Peyer's patch (tissue), 4 donors: ENCODE results near the gene EDC3.

ENCODE experiments used
- POLR2A ChIP-seq, 2 donors: fragments of 450-650 bp; IDR thresholded peaks; one replicate each; pipeline ENCODE4 v1.5.1; 2017; ENCODE audit warnings: antibody characterized with exemption in 2 of 2, mild to moderate bottlenecking in 2 of 2, moderate library complexity in 2 of 2
- TF ChIP-seq, protein P1 (sequence below), 6 experiments: fragments of 450-650 bp in 4 of 6; fragments of 200-600 bp in 2 of 6; sonication (generic) in 1 of 6; IDR thresholded peaks; one replicate each; pipeline ENCODE4 v1.5.1; 2017 to 2019; ENCODE audit warnings: antibody characterized with exemption in 6 of 6, mild to moderate bottlenecking in 3 of 6, moderate library complexity in 1 of 6

DNA sequence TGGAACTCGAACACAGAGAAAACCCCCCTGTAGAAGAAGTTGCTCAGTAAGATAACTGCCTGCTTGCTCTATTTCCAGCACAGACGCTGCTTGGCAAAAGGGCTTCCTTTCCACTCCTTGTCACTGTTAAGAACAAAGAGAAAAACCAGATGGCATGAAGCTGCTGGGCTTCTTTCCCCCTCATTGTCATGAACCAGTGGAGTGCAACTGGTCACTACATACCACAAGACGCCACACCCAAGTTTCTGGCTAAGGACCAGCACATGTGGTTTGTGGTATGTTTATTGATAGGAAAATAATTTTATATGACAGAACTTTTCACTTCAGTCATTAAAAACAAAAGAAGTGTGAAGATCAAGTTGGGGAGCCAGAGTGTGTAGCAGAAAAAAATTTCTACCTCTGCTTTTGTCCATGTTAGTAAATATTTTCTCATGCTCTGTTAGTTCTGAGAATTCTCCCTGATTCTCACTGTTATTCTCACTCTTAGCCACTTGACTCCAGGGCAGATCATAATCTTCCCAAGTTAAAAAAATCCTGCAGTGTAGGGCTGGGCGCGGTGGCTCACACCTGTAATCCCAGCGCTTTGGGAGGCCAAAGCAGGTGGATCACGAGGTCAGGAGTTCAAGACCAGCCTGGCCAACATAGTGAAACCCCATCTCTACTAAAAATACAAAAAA is 42.3 kb downstream of the EDC3 start:
- TF ChIP-seq, protein P1, sequence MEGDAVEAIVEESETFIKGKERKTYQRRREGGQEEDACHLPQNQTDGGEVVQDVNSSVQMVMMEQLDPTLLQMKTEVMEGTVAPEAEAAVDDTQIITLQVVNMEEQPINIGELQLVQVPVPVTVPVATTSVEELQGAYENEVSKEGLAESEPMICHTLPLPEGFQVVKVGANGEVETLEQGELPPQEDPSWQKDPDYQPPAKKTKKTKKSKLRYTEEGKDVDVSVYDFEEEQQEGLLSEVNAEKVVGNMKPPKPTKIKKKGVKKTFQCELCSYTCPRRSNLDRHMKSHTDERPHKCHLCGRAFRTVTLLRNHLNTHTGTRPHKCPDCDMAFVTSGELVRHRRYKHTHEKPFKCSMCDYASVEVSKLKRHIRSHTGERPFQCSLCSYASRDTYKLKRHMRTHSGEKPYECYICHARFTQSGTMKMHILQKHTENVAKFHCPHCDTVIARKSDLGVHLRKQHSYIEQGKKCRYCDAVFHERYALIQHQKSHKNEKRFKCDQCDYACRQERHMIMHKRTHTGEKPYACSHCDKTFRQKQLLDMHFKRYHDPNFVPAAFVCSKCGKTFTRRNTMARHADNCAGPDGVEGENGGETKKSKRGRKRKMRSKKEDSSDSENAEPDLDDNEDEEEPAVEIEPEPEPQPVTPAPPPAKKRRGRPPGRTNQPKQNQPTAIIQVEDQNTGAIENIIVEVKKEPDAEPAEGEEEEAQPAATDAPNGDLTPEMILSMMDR (IDR thresholded peaks at IDR 0.05): no peak
- no peak for TF ChIP-seq POLR2A (IDR thresholded peaks at IDR 0.05)
